Breast epithelium (tissue), 4 donors: ENCODE measurements around the gene LRRC34. TPM values are rescaled to one million over a fixed set of nuclear protein-coding genes. Genes with fewer than 3 reads are reported as not detected.

Experiments
- DNase-seq, 2 donors: peaks; one replicate each; pipeline ENCODE4 v3.0.0-alpha.2; 2019; ENCODE audit warnings: low spot score in 2 of 2
- H3K27ac ChIP-seq, 2 donors: fragments of 200-600 bp; sonication (generic) in 1 of 2; one replicate each; pipeline ENCODE4 v1.5.1; 2016 to 2019; ENCODE audit warnings: mild to moderate bottlenecking in 1 of 2
- H3K27me3 ChIP-seq, 2 donors: fragments of 200-600 bp; sonication (generic) in 1 of 2; one replicate each; pipeline versions ENCODE4 v1.5.1 to v1.6.0; 2017 to 2019; ENCODE audit warnings: control low read depth in 1 of 2, mild to moderate bottlenecking in 1 of 2
- H3K36me3 ChIP-seq: fragments of 200-600 bp; one replicate; pipeline ENCODE4 v1.5.1; 2019
- H3K4me1 ChIP-seq, 2 donors: fragments of 200-600 bp; sonication (generic); one replicate each; pipeline ENCODE4 v1.5.1; 2016 to 2019; ENCODE audit warnings: control low read depth in 1 of 2
- H3K4me3 ChIP-seq, 3 donors: fragments of 200-600 bp; sonication (generic); 1 replicate in 2 of 3; 2 replicates in 1 of 3; pipeline ENCODE4 v1.5.1; 2016 to 2019; ENCODE audit warnings: mild to moderate bottlenecking in 3 of 3, moderate library complexity in 2 of 3
- H3K9me3 ChIP-seq, 2 donors: fragments of 200-600 bp; sonication (generic) in 1 of 2; one replicate each; pipeline ENCODE4 v1.5.1; 2016 to 2019; ENCODE audit warnings: control low read depth in 1 of 2
- POLR2A ChIP-seq: fragments of 450-650 bp; IDR thresholded peaks from one replicate; pipeline ENCODE4 v1.6.1; 2016; ENCODE audit warnings: antibody characterized with exemption, mild to moderate bottlenecking, moderate library complexity
- POLR2AphosphoS5 ChIP-seq, 3 donors: sonication (generic); formaldehyde crosslinking; IDR thresholded peaks; one replicate each; pipeline ENCODE4 v1.6.1; 2017; ENCODE audit warnings: antibody characterized with exemption in 3 of 3
- intact Hi-C: fragments of 100-400 bp; cut with DNase I; formaldehyde crosslinking; loops from one replicate; pipeline ENCODE4 v1.15.1; 2023; ENCODE audit warnings: low total_unique reads
- total RNA-seq, 3 donors: library from RNA; depleted of rRNA; stranded (reverse); fragments of >200 nt; gene quantifications; one replicate each; pipeline ENCODE4 v1.1.0, GENCODE V29; 2016
- TF ChIP-seq, protein P1 (sequence below), 3 donors: fragments of 450-650 bp; IDR thresholded peaks; one replicate each; pipeline ENCODE4 v1.5.1; 2016 to 2017; ENCODE audit warnings: antibody characterized with exemption in 3 of 3, mild to moderate bottlenecking in 3 of 3, moderate library complexity in 3 of 3

The LRRC34 gene
- total RNA-seq, 3 donors from 2014 or later, result 1.0 to 6.4 (median 4.9) TPM

GRCh38 chr3:169850618-169851017, 37.9 kb upstream of the LRRC34 start:
- DNase-seq, result no peak
- Histone ChIP-seq H3K9me3 (no peaks in the 10 kb centered on the region), H3K4me1 (no peaks in the 10 kb centered on the region), H3K36me3 (no peaks in the 10 kb centered on the region), H3K4me3 (no peak overlapping the region), H3K27me3 (no peaks in the 10 kb centered on the region), H3K27ac (no peak overlapping the region)
- intact Hi-C loops, result no loop called here
- no peak for TF ChIP-seq POLR2A

DNA sequence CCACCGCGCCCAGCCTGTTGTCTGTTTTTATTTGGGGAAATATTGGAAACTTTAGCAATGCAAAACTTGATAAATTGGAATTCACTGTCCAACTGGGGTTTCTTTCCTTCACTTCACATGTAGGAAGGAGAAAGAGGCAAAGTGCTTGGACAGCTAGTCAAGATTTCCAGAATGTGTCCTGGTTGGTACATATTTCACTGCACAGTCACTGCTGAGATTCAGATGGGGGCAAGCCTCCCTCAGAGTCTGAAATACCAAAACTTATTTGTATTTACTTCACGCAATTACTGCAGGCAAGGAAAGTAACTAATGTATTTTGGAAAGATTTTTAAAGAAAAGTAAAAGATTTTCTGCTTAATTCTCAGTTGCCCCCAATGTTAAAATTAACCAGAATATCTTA, 36.0 kb upstream of the LRRC34 start:
- no peak overlapping the region for H3K4me3 ChIP-seq
- no peak for DNase-seq
- H3K27ac ChIP-seq, result no peak overlapping the region
- no peaks in the 10 kb centered on the region for H3K27me3 ChIP-seq
- intact Hi-C loops, result no loop called here
- no peaks in the 10 kb centered on the region for H3K36me3 ChIP-seq
- H3K9me3 ChIP-seq, result no peaks in the 10 kb centered on the region
- no peak for TF ChIP-seq POLR2AphosphoS5 (IDR thresholded peaks at IDR 0.05)
- TF ChIP-seq, protein P1, sequence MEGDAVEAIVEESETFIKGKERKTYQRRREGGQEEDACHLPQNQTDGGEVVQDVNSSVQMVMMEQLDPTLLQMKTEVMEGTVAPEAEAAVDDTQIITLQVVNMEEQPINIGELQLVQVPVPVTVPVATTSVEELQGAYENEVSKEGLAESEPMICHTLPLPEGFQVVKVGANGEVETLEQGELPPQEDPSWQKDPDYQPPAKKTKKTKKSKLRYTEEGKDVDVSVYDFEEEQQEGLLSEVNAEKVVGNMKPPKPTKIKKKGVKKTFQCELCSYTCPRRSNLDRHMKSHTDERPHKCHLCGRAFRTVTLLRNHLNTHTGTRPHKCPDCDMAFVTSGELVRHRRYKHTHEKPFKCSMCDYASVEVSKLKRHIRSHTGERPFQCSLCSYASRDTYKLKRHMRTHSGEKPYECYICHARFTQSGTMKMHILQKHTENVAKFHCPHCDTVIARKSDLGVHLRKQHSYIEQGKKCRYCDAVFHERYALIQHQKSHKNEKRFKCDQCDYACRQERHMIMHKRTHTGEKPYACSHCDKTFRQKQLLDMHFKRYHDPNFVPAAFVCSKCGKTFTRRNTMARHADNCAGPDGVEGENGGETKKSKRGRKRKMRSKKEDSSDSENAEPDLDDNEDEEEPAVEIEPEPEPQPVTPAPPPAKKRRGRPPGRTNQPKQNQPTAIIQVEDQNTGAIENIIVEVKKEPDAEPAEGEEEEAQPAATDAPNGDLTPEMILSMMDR (IDR thresholded peaks at IDR 0.05), result no peak
- TF ChIP-seq POLR2A, result no peak
- H3K4me1 ChIP-seq, result no peaks in the 10 kb centered on the region

DNA sequence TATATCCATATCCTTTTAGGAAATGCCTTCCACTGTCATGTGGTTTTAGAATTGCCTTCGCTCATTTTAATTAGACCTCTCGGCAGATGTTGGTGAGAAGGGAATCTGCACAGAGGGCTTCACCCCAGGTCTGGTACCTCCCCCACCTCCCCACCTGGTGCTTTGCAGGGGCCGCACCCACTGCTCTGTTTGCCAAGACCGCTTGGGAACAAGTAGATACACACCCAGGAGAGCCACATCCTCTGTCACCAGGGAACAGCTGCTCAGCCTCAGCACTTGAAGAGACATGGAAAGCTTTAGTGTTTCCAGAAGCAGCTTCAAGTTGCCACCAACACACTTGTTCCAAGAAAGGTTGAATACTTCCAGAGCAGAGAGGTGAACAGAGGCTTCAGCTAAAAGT, 35.2 kb upstream of the LRRC34 start:
- no peak for DNase-seq
- H3K9me3 ChIP-seq, result no peaks in the 10 kb centered on the region
- intact Hi-C loops, result no loop called here
- TF ChIP-seq POLR2AphosphoS5 (IDR thresholded peaks at IDR 0.05), result no peak
- TF ChIP-seq POLR2A, result no peak
- TF ChIP-seq, protein P1 (IDR thresholded peaks at IDR 0.05), result no peak
- H3K4me3 ChIP-seq, result no peak overlapping the region
- H3K36me3 ChIP-seq, result no peaks in the 10 kb centered on the region
- no peak overlapping the region for H3K27ac ChIP-seq
- H3K27me3 ChIP-seq, result no peaks in the 10 kb centered on the region
- H3K4me1 ChIP-seq, result no peaks in the 10 kb centered on the region

DNA sequence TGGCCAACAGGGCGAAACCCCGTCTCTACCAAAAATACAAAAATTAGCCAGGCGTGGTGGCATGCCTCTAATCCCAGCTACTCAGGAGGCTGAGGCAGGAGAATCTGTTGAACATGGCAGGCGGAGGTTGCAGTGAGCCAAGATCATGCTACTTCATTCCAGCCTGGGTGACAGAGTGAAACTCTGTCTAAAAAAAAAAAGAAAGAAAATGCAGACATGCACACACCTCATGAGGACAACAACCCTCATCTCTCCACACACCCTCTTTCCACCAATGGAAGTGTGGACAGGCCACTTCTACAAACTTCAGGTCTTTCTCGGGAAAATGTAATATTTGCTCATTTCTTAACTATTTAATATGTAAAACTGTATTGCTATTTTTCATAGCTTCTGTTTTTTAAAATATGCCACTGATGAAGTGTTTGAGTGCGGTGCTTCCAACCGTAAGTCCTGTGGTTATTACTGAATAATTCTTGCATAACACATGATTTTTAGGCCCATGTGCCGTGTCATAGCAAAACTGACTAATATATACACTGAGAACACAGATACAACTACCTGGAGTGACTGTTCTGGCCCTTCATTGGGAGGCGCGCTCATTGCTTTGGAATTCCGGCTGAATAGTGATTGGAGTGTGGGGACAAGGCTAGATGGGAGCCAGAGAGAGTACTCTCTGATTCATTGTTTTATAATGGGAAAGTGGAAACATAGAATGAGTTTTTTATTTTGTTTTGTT, 33.9 kb upstream of the LRRC34 start:
- H3K4me1 ChIP-seq, result no peaks in the 10 kb centered on the region
- no peak overlapping the region for H3K4me3 ChIP-seq
- no peaks in the 10 kb centered on the region for H3K27me3 ChIP-seq
- no peaks in the 10 kb centered on the region for H3K9me3 ChIP-seq
- no peaks in the 10 kb centered on the region for H3K36me3 ChIP-seq
- H3K27ac ChIP-seq, result no peak overlapping the region
- TF ChIP-seq POLR2A, result no peak
- TF ChIP-seq, protein P1 (IDR thresholded peaks at IDR 0.05), result no peak
- TF ChIP-seq POLR2AphosphoS5 (IDR thresholded peaks at IDR 0.05), result no peak
- DNase-seq, result no peak
- intact Hi-C loops, result no loop called here

DNA sequence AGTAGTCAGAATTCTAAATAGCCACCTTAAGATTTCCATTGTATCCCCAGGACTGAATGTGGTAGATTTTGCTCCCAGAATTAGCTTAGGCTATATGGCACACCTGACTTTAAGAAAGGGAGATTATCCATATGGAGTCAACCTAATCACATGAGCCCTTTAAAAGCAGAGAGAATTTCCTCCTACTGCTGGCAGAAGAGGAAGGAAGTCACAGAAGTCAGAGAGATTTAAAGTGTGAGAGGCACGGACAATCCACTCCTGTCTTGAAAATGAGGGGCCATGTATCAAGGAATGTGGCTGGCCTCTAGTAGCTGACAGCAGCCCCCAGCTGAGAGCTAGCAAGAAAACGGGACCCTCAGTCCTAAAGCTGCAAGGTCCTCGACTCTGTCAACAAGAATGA, 30.3 kb upstream of the LRRC34 start:
- Histone ChIP-seq H3K27ac (no peak overlapping the region), H3K36me3 (no peaks in the 10 kb centered on the region), H3K27me3 (no peaks in the 10 kb centered on the region), H3K4me1 (no peaks in the 10 kb centered on the region), H3K4me3 (no peak overlapping the region), H3K9me3 (no peaks in the 10 kb centered on the region)
- intact Hi-C loops, result no loop called here
- no peak for DNase-seq
- TF ChIP-seq POLR2A (no peak), POLR2AphosphoS5 (IDR thresholded peaks at IDR 0.05) (no peak)
- TF ChIP-seq, protein P1 (IDR thresholded peaks at IDR 0.05), result no peak
